Activated CD4-positive, CD25-positive, alpha-beta regulatory T cell (primary cell): ENCODE results near the gene HDAC4.

Experiments
- DNase-seq, 4 experiments: peaks; one replicate each; lab custom pipeline; 2025; lab: John Stamatoyannopoulos, UW

The HDAC4 gene

GRCh38 chr2:239255218-239255617 is 145.6 kb downstream of the HDAC4 start:
- no peak for DNase-seq

GRCh38 chr2:239253701-239254436 is 147.0 kb downstream of the HDAC4 start:
- DNase-seq: no peak

- DNase-seq: no peak
Measured at GRCh38 chr2:239253264-239253663, 147.6 kb downstream of the HDAC4 start.

GRCh38 chr2:239252801-239253200 is 148.0 kb downstream of the HDAC4 start:
- DNase-seq: no peak

GRCh38 chr2:239252393-239252792 is 148.4 kb downstream of the HDAC4 start:
- DNase-seq: no peak

GRCh38 chr2:239251971-239252370 is 148.8 kb downstream of the HDAC4 start:
- no peak for DNase-seq

- DNase-seq: no peak
Measured at GRCh38 chr2:239250216-239251081, 150.4 kb downstream of the HDAC4 start.

GRCh38 chr2:239249776-239250175 is 151.0 kb downstream of the HDAC4 start:
- no peak for DNase-seq

- DNase-seq: no peak
Measured at GRCh38 chr2:239249048-239249447, 151.8 kb downstream of the HDAC4 start.

GRCh38 chr2:239247401-239248245 is 153.2 kb downstream of the HDAC4 start:
- DNase-seq: no peak

- no peak for DNase-seq
Measured at GRCh38 chr2:239246723-239247122, 154.1 kb downstream of the HDAC4 start.

GRCh38 chr2:239245872-239246721 is 154.7 kb downstream of the HDAC4 start:
- DNase-seq: no peak

- no peak for DNase-seq
Measured at GRCh38 chr2:239245107-239245506, 155.7 kb downstream of the HDAC4 start.

GRCh38 chr2:239244625-239245024 is 156.2 kb downstream of the HDAC4 start:
- DNase-seq: no peak

- DNase-seq: no peak
Measured at GRCh38 chr2:239241431-239241960, 159.3 kb downstream of the HDAC4 start.

GRCh38 chr2:239240414-239240881 is 160.4 kb downstream of the HDAC4 start:
- DNase-seq: no peak

- no peak for DNase-seq
Measured at GRCh38 chr2:239239607-239240413, 161.0 kb downstream of the HDAC4 start.

GRCh38 chr2:239238839-239239606 is 161.8 kb downstream of the HDAC4 start:
- DNase-seq: no peak

- DNase-seq: no peak
Measured at GRCh38 chr2:239238381-239238780, 162.4 kb downstream of the HDAC4 start.
